ENCODE results near the gene ZNF175. TPM values are rescaled to one million over a fixed set of nuclear protein-coding genes. Genes with fewer than 3 reads are reported as not detected.

ZNF175 gene
- total and polyA plus RNA-seq, 5 donors from 2014 or later = 0.88 to 5.2 (median 2.7) TPM

DNA sequence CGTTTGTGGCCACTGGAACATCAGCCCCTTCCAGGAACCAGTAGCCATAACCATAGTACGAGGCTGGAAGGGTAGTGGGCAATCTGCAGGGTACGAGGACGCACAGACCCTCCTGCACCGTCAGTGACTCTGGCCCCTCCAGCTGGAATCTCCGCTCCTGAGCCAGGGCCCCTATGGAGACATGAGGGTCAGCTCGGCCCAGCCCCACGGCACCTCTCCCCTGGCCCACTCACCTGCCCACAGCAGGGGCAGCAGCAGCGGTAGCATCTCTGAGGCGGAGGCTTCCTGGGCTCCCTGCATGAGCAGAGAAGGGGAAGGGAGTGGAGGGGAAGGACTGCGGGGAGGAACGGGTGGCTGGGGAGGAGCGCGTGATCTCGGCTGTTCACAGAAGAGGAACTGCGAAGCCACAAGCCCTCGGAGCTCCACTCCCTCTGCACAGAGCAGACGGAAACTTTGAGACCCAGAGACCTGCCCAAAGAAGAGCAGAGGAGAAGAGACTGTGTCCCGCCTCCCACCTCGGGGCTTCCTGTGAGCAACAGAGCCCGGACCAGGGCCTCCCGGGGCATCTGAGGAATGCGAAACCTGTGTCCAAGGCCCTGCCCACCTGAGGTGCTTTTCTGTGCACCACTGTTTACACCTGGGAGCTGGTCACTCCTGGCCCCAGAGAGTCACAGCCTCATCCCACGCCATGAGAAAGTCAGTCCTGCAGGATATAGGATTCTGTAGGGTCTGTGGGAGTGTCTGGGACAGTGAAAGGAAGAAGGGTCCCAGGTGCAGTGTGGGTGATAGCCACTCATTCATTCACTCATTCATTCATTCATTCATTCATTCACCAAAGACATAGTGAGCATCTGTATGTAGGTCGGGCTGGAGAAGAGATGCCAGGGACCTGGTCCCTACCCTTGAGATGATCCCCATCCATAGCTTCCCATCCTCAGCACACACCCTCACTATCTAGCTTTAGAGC, 39.5 kb upstream of the ZNF175 start, which contains the start of gene SIGLEC6:
TSS of gene SIGLEC6 (minus strand) at position 322 of the 967 bp plus-strand sequence. CDS start at position 300, 22 bp downstream.
- Mint-ChIP-seq H3K27me3 (peaks cover 21% of the 10 kb centered on the region), H3K4me1 (no peaks in the 10 kb centered on the region), H3K27ac (no peak within 1 kb of the TSS), H3K9me3 (peaks cover 0 to 12% (median 5%) of the 10 kb centered on the region in 7 donors), H3K4me3 (no peak within 1 kb of the TSS), H3K36me3 (no peaks in the 10 kb centered on the region)
- no peaks in the 10 kb centered on the region for H3K36me3 ChIP-seq (ENCODE audit: control insufficient read depth, insufficient read depth, low read length)
- H3K4me3 ChIP-seq (ENCODE audit: low read depth, low read length) = no peak within 1 kb of the TSS
- peak in 1 of 3 donors; percentile 4 for DNase-seq
- H3K9me3 ChIP-seq (ENCODE audit: control insufficient read depth in 2 of 2, low read length in 2 of 2) = no peaks in the 10 kb centered on the region
- H3K4me1 ChIP-seq (ENCODE audit: control insufficient read depth, insufficient read depth, low read length, poor library complexity, severe bottlenecking) = no peaks in the 10 kb centered on the region
- peak; percentile 50 to 70 for ATAC-seq (ENCODE audit: low read depth in 2 of 2)
- no peak within 1 kb of the TSS for H3K27ac ChIP-seq (ENCODE audit: insufficient read depth, low read length, poor library complexity, severe bottlenecking)
- no peaks in the 10 kb centered on the region for H3K27me3 ChIP-seq (ENCODE audit: control insufficient read depth, insufficient read depth, low read length)

DNA sequence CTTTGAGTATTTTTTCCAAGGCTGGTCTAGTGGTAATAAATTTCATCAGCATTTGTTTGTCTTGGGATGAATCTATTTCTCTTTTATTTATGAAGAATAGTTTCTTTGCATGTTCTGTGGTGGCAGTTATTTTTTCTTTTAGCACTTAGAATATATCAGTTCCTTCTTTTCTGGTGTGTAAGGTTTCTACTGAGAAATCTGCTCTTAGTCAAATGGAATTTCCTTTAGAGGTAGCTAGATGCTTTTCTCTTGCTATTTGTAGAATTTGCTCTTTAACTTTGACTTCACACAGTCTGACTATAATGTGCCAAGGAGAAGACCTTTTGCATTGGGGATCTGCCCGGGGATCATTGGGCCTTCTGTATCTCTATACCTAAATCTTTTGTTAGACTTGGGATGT, 35.5 kb upstream of the ZNF175 start:
- H3K9me3 Mint-ChIP-seq = peaks cover 0 to 13% (median 5%) of the 10 kb centered on the region in 7 donors
- H3K36me3 ChIP-seq (ENCODE audit: control insufficient read depth, insufficient read depth, low read length) = no peaks in the 10 kb centered on the region
- no peak overlapping the region for H3K27ac ChIP-seq (ENCODE audit: insufficient read depth, low read length, poor library complexity, severe bottlenecking)
- DNase-seq (no peak), ATAC-seq (ENCODE audit: low read depth in 2 of 2) (no peak)
- no peaks in the 10 kb centered on the region for H3K4me1 Mint-ChIP-seq
- H3K36me3 Mint-ChIP-seq = no peaks in the 10 kb centered on the region
- H3K9me3 ChIP-seq (ENCODE audit: control insufficient read depth in 2 of 2, low read length in 2 of 2) = no peaks in the 10 kb centered on the region
- no peak overlapping the region for H3K4me3 ChIP-seq (ENCODE audit: low read depth, low read length)
- peaks cover 33% of the 10 kb centered on the region for H3K27me3 Mint-ChIP-seq
- H3K27ac Mint-ChIP-seq = no peak overlapping the region
- H3K4me1 ChIP-seq (ENCODE audit: control insufficient read depth, insufficient read depth, low read length, poor library complexity, severe bottlenecking) = no peaks in the 10 kb centered on the region
- H3K4me3 Mint-ChIP-seq = no peak overlapping the region
- H3K27me3 ChIP-seq (ENCODE audit: control insufficient read depth, insufficient read depth, low read length) = peaks cover 3% of the 10 kb centered on the region

GRCh38 chr19:51539821-51540366, 31.2 kb upstream of the ZNF175 start:
- ATAC-seq (ENCODE audit: low read depth in 2 of 2) = no peak
- Histone ChIP-seq H3K36me3 (ENCODE audit: control insufficient read depth, insufficient read depth, low read length) (no peaks in the 10 kb centered on the region), H3K27me3 (ENCODE audit: control insufficient read depth, insufficient read depth, low read length) (peaks cover 3% of the 10 kb centered on the region), H3K4me1 (ENCODE audit: control insufficient read depth, insufficient read depth, low read length, poor library complexity, severe bottlenecking) (no peaks in the 10 kb centered on the region), H3K4me3 (ENCODE audit: low read depth, low read length) (no peak overlapping the region), H3K9me3 (ENCODE audit: control insufficient read depth in 2 of 2, low read length in 2 of 2) (no peaks in the 10 kb centered on the region), H3K27ac (ENCODE audit: insufficient read depth, low read length, poor library complexity, severe bottlenecking) (no peak overlapping the region)
- peaks cover 22% of the 10 kb centered on the region for H3K27me3 Mint-ChIP-seq
- no peaks in the 10 kb centered on the region for H3K36me3 Mint-ChIP-seq
- H3K27ac Mint-ChIP-seq = no peak overlapping the region
- peaks cover 0 to 13% (median 5%) of the 10 kb centered on the region in 7 donors for H3K9me3 Mint-ChIP-seq
- H3K4me3 Mint-ChIP-seq = no peak overlapping the region
- no peak for DNase-seq
- no peaks in the 10 kb centered on the region for H3K4me1 Mint-ChIP-seq

GRCh38 chr19:51541458-51542357, 29.4 kb upstream of the ZNF175 start:
- H3K27me3 Mint-ChIP-seq = peaks cover 27% of the 10 kb centered on the region
- peaks cover 0 to 4% (median 2%) of the 10 kb centered on the region in 4 donors for H3K4me1 Mint-ChIP-seq
- H3K27ac Mint-ChIP-seq = no peak overlapping the region
- Histone ChIP-seq H3K4me1 (ENCODE audit: control insufficient read depth, insufficient read depth, low read length, poor library complexity, severe bottlenecking) (no peaks in the 10 kb centered on the region), H3K9me3 (ENCODE audit: control insufficient read depth in 2 of 2, low read length in 2 of 2) (no peaks in the 10 kb centered on the region), H3K4me3 (ENCODE audit: low read depth, low read length) (no peak overlapping the region), H3K27me3 (ENCODE audit: control insufficient read depth, insufficient read depth, low read length) (peaks cover 3% of the 10 kb centered on the region), H3K36me3 (ENCODE audit: control insufficient read depth, insufficient read depth, low read length) (no peaks in the 10 kb centered on the region), H3K27ac (ENCODE audit: insufficient read depth, low read length, poor library complexity, severe bottlenecking) (no peak overlapping the region)
- no peak overlapping the region for H3K4me3 Mint-ChIP-seq
- H3K9me3 Mint-ChIP-seq = peaks cover 0 to 9% (median under 1%) of the 10 kb centered on the region in 7 donors
- ATAC-seq (ENCODE audit: low read depth in 2 of 2) = no peak
- H3K36me3 Mint-ChIP-seq = no peaks in the 10 kb centered on the region
- DNase-seq = no peak

DNA sequence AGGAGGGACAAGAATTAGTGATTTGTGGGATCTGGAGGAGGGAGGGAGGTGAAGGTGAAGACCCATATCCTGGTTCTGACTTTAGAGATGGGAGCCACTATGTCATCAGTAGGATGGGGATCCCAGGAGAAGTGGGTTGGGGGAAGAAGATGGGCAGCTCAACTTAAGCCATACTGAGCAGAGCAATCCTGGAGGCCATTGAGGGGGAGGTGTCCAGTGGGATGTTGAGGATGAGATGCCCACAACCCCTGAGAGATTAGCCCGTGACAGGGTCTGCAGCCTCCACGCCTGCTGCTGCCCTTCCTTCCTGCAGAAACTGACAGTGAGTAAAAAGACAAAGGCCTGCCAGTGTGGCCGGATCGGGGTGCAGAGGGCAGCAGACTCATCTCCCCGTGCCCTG, 28.4 kb upstream of the ZNF175 start:
- no peaks in the 10 kb centered on the region for H3K9me3 ChIP-seq (ENCODE audit: control insufficient read depth in 2 of 2, low read length in 2 of 2)
- no peak overlapping the region for H3K4me3 ChIP-seq (ENCODE audit: low read depth, low read length)
- Mint-ChIP-seq H3K36me3 (no peaks in the 10 kb centered on the region), H3K27ac (no peak overlapping the region), H3K4me3 (no peak overlapping the region), H3K27me3 (peaks cover 26% of the 10 kb centered on the region), H3K9me3 (peaks cover 0 to 6% (median 0%) of the 10 kb centered on the region in 7 donors), H3K4me1 (peaks cover 0 to 5% (median 2%) of the 10 kb centered on the region in 4 donors)
- no peaks in the 10 kb centered on the region for H3K36me3 ChIP-seq (ENCODE audit: control insufficient read depth, insufficient read depth, low read length)
- H3K4me1 ChIP-seq (ENCODE audit: control insufficient read depth, insufficient read depth, low read length, poor library complexity, severe bottlenecking) = no peaks in the 10 kb centered on the region
- ATAC-seq (ENCODE audit: low read depth in 2 of 2) = no peak
- H3K27ac ChIP-seq (ENCODE audit: insufficient read depth, low read length, poor library complexity, severe bottlenecking) = no peak overlapping the region
- DNase-seq = no peak
- peaks cover 3% of the 10 kb centered on the region for H3K27me3 ChIP-seq (ENCODE audit: control insufficient read depth, insufficient read depth, low read length)

- no peak overlapping the region for H3K4me3 ChIP-seq (ENCODE audit: low read depth, low read length)
- no peaks in the 10 kb centered on the region for H3K4me1 ChIP-seq (ENCODE audit: control insufficient read depth, insufficient read depth, low read length, poor library complexity, severe bottlenecking)
- no peak overlapping the region for H3K27ac ChIP-seq (ENCODE audit: insufficient read depth, low read length, poor library complexity, severe bottlenecking)
- no peaks in the 10 kb centered on the region for H3K36me3 Mint-ChIP-seq
- H3K9me3 ChIP-seq (ENCODE audit: control insufficient read depth in 2 of 2, low read length in 2 of 2) = no peaks in the 10 kb centered on the region
- peaks cover 0 to 5% (median 2%) of the 10 kb centered on the region in 4 donors for H3K4me1 Mint-ChIP-seq
- no peaks in the 10 kb centered on the region for H3K36me3 ChIP-seq (ENCODE audit: control insufficient read depth, insufficient read depth, low read length)
- no peaks in the 10 kb centered on the region for H3K27me3 ChIP-seq (ENCODE audit: control insufficient read depth, insufficient read depth, low read length)
- peaks cover 30% of the 10 kb centered on the region for H3K27me3 Mint-ChIP-seq
- DNase-seq (no peak), ATAC-seq (ENCODE audit: low read depth in 2 of 2) (no peak)
- H3K9me3 Mint-ChIP-seq = peaks cover 0 to 6% (median 0%) of the 10 kb centered on the region in 7 donors
- H3K27ac Mint-ChIP-seq = peak overlapping the region in 1 of 3 donors; percentile 79
- no peak overlapping the region for H3K4me3 Mint-ChIP-seq
These were observed 27.0 kb upstream of the ZNF175 start for GRCh38 chr19:51544038-51544437.

GRCh38 chr19:51546107-51546649, 24.9 kb upstream of the ZNF175 start:
- Mint-ChIP-seq H3K27me3 (peaks cover 34% of the 10 kb centered on the region), H3K27ac (no peak overlapping the region), H3K36me3 (peaks cover 4% of the 10 kb centered on the region), H3K9me3 (peaks cover 0 to 6% (median 0%) of the 10 kb centered on the region in 7 donors), H3K4me1 (peaks cover 0 to 5% (median 2%) of the 10 kb centered on the region in 4 donors), H3K4me3 (no peak overlapping the region)
- Histone ChIP-seq H3K4me3 (ENCODE audit: low read depth, low read length) (no peak overlapping the region), H3K4me1 (ENCODE audit: control insufficient read depth, insufficient read depth, low read length, poor library complexity, severe bottlenecking) (no peaks in the 10 kb centered on the region), H3K27me3 (ENCODE audit: control insufficient read depth, insufficient read depth, low read length) (no peaks in the 10 kb centered on the region), H3K36me3 (ENCODE audit: control insufficient read depth, insufficient read depth, low read length) (no peaks in the 10 kb centered on the region), H3K27ac (ENCODE audit: insufficient read depth, low read length, poor library complexity, severe bottlenecking) (no peak overlapping the region), H3K9me3 (ENCODE audit: control insufficient read depth in 2 of 2, low read length in 2 of 2) (no peaks in the 10 kb centered on the region)
- ATAC-seq (ENCODE audit: low read depth in 2 of 2) (no peak), DNase-seq (no peak)

All from CD4-positive, CD25-positive, alpha-beta regulatory T cell (primary cell).